Fibroblast of villous mesenchyme (primary cell): ENCODE results near the gene NDUFA6. TPM values are rescaled to one million over a fixed set of nuclear protein-coding genes. Genes with fewer than 3 reads are reported as not detected.

Source experiments
- DNase-seq: peaks from one replicate; pipeline ENCODE4 v3.0.0-alpha.2; 2010; ENCODE audit warnings: low read depth
- H3K4me3 ChIP-seq: 2 replicates; pipeline ENCODE4 v1.5.1; 2011; ENCODE audit warnings: low read depth, mild to moderate bottlenecking, low read length
- total RNA-seq: library from RNA; depleted of rRNA; stranded (reverse); fragments of >200 nt; gene quantifications from 2 replicates; pipeline ENCODE4 v1.2.3, GENCODE V29; 2012
- TF ChIP-seq, protein P1 (sequence below): IDR thresholded peaks from 2 replicates; pipeline ENCODE4 v1.5.1; 2012; ENCODE audit warnings: low read depth, mild to moderate bottlenecking, low read length; ENCODE audit not compliant: insufficient read depth

The NDUFA6 gene
- total RNA-seq, 1 donor, result 40.6 TPM

DNA sequence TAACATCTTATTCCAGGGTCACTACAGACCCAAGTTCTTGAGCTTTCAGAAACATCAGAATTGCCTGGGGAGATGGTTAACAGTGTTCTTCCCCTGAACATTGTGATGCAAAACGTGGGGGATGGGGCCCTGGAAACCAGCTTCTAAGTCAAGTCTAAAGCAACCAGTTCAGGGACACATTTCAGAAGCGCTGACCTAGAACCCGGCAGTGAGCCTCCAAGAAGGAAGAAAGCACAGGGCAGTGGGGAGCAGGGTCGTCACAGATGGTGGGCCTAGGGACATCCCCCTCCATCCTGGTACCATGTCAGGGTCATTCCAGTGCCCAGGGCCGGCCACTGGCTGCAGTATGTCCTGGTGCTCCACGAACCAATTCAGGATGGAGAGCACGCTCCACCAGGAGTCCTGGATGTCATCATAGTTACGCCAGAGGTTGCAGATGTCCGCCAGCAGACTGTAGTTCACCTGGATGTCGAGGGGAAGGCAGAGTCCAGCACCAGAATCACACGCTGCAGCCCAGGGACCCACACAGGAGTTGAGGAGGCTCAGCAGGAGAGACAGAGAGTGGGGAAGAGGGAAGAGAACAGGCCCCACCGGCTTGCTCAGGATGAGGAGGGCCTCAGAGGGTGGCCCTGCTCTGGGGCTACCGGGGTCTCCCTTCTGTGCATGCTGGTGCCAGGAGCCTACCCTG, 25.0 kb downstream of the NDUFA6 start:
- no peak for DNase-seq
- H3K4me3 ChIP-seq, result no peak overlapping the region
- TF ChIP-seq, protein P1, sequence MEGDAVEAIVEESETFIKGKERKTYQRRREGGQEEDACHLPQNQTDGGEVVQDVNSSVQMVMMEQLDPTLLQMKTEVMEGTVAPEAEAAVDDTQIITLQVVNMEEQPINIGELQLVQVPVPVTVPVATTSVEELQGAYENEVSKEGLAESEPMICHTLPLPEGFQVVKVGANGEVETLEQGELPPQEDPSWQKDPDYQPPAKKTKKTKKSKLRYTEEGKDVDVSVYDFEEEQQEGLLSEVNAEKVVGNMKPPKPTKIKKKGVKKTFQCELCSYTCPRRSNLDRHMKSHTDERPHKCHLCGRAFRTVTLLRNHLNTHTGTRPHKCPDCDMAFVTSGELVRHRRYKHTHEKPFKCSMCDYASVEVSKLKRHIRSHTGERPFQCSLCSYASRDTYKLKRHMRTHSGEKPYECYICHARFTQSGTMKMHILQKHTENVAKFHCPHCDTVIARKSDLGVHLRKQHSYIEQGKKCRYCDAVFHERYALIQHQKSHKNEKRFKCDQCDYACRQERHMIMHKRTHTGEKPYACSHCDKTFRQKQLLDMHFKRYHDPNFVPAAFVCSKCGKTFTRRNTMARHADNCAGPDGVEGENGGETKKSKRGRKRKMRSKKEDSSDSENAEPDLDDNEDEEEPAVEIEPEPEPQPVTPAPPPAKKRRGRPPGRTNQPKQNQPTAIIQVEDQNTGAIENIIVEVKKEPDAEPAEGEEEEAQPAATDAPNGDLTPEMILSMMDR, result no peak

DNA sequence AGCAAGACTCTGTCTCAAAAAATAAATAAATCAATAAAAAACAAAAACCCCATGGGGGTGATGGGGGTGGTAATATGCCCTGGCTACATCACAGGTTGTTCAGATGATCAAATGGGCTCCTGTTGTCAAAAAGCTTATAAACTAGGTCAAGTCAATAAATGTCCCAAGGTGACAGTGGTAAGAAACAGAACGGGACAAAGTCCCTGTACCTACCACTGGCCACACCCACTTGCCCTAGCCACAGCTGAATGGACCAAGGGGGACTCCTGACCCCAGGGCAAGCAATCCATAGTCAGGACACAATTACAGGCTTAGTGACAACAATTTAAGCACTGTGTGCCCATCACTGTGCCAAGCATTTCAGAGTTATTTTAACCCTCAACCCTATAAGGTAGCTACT, 25.9 kb downstream of the NDUFA6 start:
- TF ChIP-seq, protein P1, result no peak
- H3K4me3 ChIP-seq, result no peak overlapping the region
- DNase-seq, result no peak

DNA sequence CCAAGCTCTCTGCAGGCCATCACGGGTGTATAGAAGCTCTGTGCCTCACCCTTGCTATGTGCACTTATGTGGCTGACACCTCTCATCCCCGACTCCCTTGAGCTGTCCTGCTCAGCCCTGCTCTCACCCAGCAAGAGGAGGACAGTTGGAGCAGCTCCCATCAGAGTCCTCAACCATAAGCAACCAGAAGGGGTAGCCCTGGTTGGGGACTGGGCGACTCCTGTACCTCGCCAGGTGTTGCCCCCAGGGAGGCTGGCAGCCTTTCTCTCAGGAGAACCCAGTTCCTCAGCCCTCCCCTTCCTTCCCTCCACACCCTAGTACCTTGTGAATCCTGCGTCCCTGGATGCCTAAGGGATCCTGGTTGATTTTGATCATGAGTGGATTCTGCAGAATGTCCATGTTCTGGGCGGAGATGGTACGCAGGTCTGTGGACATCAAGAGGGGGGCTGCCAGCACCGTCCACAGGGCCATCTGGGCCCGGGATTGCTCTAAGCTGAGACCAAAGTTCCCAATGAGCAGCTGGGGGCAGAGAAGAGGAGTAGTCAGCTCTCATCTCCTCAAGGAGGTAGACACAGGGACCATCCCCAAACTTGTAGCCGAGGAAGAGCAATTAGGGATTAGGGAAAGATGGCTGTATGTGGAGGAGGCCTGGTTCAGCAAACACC, 27.9 kb downstream of the NDUFA6 start:
- no peak for DNase-seq

DNA sequence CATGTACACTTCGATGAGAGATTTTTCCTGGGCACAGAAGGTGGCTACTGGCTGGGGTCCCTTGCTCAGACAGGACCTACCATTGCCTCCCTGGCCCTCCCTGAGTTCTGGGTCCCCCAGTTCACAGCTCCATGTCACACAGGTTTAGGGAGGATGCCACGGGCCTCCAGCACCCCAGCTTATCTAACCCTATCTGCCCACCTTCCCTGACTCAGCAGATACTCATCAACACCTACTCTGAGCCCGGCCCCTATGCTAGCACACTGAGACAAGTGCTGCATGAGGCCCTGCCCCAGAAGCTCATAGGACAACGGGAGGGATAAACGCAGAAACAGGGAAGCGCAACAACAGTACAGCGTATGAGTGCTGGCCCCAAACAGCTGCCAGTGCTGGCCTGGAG, 29.5 kb downstream of the NDUFA6 start:
- TF ChIP-seq, protein P1, result no peak
- H3K4me3 ChIP-seq, result no peak overlapping the region

More for the DNA sequence above, 27.9 kb downstream of the NDUFA6 start:
- TF ChIP-seq, protein P1, result no peak
- no peak overlapping the region for H3K4me3 ChIP-seq

DNA sequence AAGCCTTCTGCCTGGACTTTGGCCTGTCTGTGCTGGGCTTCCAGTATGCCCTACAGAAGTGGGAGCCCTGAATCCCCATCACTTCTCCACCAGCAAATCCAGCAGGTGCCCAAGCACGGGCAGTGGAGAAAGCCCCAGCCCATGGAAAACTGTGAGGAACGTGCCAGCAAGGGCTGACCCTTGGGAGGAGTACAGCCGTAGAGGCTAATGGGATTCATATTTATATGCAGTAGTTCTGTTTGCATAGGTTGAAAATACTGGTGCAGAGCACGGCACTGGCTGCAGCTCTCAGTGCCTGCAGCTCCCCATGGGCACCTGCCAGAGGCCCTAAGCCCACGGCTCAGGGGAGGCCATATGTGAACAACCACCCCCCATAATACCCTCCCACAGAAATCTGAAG, 30.1 kb downstream of the NDUFA6 start:
- TF ChIP-seq, protein P1, result no peak
- H3K4me3 ChIP-seq, result no peak overlapping the region
- no peak for DNase-seq

More for the DNA sequence above, 29.5 kb downstream of the NDUFA6 start:
- no peak for DNase-seq

DNA sequence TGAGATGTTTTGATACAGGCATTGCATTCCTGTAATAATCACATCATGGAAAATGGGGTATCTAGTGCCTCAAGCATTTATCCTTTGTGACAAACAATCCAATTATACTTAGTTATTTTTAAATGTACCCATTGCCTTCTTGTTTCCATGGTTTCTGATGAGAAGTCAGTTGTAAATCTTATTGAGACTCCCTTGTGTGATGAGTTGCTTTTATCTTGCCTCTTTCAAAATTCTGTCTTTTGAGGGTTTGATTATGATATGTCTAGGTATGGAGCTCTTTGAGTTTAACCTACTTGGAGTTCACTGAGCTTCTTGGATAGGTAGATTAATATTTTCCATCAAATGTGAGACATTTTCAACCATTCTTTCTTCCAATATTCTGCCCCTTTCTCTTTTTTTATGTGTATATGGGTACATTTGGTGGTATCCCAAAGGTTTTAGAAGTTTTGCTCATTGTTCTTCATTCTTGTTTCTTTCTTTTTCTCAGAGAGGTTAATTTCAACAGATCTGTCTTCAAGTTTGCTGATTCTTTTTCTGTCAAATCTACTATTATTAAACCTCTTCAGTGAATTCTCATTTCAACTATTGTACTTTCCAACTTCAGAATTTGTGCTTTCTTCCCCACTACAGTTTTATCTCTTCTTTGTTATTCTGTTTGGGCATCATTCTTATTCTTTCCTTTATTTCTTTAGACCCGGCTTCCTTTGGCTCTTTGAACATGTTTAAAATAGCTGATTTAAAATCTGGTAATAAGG, 33.6 kb downstream of the NDUFA6 start:
- H3K4me3 ChIP-seq, result no peak overlapping the region
- no peak for DNase-seq
- TF ChIP-seq, protein P1, result no peak
